Neural cell (in vitro differentiated cells): ENCODE data around the gene PFKP.

Experiments used
- EZH2 ChIP-seq: fragments of 200-600, 300-800 bp; shearing (Covaris generic), sonication (generic); IDR thresholded peaks from 2 replicates; pipeline ENCODE4 v1.6.1; 2014; ENCODE audit warnings: antibody characterized with exemption, low read length, borderline replicate concordance, mild to moderate bottlenecking; ENCODE audit not compliant: insufficient read depth, poor library complexity, severe bottlenecking
- RAD21 ChIP-seq: fragments of 450-650 bp; conservative IDR thresholded peaks from 2 replicates; pipeline ENCODE4 v1.6.1; 2014; ENCODE audit warnings: antibody characterized with exemption, mild to moderate bottlenecking, moderate library complexity
- SMC3 ChIP-seq: fragments of 450-650 bp; conservative IDR thresholded peaks from 2 replicates; pipeline ENCODE4 v1.6.1; 2014; ENCODE audit warnings: antibody characterized with exemption, mild to moderate bottlenecking, moderate library complexity; ENCODE audit not compliant: poor library complexity
- TAF1 ChIP-seq: IDR thresholded peaks from 2 replicates; pipeline ENCODE4 v1.6.1; 2012; ENCODE audit warnings: low read depth
- TF ChIP-seq, protein P1 (sequence below): fragments of 450-650 bp; IDR thresholded peaks from 2 replicates; pipeline ENCODE4 v1.5.1; 2014; ENCODE audit warnings: antibody characterized with exemption, mild to moderate bottlenecking, moderate library complexity; ENCODE audit not compliant: poor library complexity, severe bottlenecking

- TF ChIP-seq, protein P1, sequence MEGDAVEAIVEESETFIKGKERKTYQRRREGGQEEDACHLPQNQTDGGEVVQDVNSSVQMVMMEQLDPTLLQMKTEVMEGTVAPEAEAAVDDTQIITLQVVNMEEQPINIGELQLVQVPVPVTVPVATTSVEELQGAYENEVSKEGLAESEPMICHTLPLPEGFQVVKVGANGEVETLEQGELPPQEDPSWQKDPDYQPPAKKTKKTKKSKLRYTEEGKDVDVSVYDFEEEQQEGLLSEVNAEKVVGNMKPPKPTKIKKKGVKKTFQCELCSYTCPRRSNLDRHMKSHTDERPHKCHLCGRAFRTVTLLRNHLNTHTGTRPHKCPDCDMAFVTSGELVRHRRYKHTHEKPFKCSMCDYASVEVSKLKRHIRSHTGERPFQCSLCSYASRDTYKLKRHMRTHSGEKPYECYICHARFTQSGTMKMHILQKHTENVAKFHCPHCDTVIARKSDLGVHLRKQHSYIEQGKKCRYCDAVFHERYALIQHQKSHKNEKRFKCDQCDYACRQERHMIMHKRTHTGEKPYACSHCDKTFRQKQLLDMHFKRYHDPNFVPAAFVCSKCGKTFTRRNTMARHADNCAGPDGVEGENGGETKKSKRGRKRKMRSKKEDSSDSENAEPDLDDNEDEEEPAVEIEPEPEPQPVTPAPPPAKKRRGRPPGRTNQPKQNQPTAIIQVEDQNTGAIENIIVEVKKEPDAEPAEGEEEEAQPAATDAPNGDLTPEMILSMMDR, result no peak
- TF ChIP-seq RAD21 (no peak), EZH2 (no peak), SMC3 (no peak), TAF1 (no peak)
Measured at GRCh38 chr10:3141351-3142005, 74.1 kb downstream of the PFKP start.
